LNCAP (cell line): ENCODE measurements around the gene NOL6.

Experiments used
- CTCF ChIP-seq: fragments of 450-650 bp; IDR thresholded peaks from 2 replicates; pipeline ENCODE4 v1.5.1; 2017; ENCODE audit warnings: mild to moderate bottlenecking

NOL6 gene

GRCh38 chr9:33418090-33418489, 55.6 kb downstream of the NOL6 start:
- TF ChIP-seq CTCF: no peak

DNA sequence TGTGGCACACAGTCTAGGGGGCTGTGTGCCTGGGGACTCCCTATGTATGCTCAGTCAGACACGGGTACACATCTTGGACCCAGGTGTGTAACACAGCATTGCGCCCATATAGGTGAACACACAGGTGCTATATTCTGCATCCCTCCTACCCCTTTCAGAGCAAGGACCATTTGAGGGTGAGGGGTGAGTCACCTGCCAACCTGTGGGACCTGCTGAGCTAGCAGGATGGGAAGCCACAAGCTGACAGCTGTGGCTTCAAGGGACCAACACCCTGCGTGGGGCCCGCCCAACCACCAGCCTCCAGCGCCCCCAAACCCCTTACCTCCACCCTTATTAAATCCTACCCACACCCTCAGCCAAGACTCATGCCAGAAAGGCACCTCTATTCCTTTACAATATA, 56.7 kb downstream of the NOL6 start:
- no peak for TF ChIP-seq CTCF

GRCh38 chr9:33415501-33416038, 58.2 kb downstream of the NOL6 start:
- TF ChIP-seq CTCF: peak; percentile 78

GRCh38 chr9:33414889-33415500, 58.7 kb downstream of the NOL6 start:
- no peak for TF ChIP-seq CTCF

GRCh38 chr9:33414268-33414667, 59.5 kb downstream of the NOL6 start:
- TF ChIP-seq CTCF: no peak
